ENCODE results near the gene BBC3.
"Not testable (repeated sequence)": the region's sequence is repeated elsewhere in the genome, so short reads cannot be mapped to it uniquely, and the experiment has no call there.

BBC3 gene, protein sequence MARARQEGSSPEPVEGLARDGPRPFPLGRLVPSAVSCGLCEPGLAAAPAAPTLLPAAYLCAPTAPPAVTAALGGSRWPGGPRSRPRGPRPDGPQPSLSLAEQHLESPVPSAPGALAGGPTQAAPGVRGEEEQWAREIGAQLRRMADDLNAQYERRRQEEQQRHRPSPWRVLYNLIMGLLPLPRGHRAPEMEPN

DNA sequence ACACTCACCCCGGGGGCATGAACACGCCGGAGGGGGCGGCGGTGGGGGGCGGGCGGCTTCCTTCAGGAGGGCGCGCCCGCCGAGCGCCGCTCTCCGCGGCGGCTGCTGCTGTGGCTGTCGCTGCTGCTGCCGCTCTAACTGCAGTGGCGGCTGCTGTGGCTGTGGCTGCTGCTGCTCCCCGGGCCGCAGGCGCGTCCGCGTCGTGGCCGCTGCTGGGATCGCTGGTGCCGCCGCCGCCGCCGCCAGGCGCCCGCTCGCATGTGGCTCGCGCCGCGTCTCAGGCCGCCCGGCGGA, at the start of gene BBC3:
Gene BBC3, minus strand, starts transcription at position 279 of the 294 bp plus-strand sequence. CDS start 2,768 bp downstream, outside the sequence.
- DNase-seq, result no peak

DNA sequence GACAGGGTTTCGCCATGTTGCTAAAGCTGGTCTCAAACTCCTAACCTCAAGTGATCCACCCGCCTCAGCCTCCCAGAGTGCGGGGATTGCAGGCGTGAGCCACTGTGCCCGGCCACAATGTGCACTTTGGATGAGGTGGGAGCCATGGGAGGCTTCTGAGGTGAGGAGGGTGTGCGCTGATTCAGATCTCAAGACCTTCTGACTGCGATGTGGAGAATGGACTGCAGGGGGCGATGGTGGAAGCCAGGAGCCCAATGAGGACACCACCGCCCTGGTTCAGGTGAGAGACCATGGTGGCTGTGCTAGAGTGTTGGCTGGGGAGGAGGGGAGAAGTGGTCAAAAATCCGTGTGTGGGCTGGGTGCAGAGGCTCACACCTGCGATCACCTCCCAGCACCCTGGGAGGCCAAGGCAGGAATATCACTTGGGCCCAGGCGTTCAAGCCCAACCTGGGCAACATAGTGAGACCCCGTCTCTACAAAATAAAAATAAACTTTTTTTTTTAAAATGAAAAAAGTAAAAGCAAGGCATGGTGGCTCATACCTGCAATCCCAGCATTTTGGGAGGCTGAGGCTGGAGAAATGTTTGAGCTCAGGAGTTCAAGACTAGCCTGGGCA, 49.3 kb upstream of the BBC3 start:
- DNase-seq, result peak; percentile 63

DNA sequence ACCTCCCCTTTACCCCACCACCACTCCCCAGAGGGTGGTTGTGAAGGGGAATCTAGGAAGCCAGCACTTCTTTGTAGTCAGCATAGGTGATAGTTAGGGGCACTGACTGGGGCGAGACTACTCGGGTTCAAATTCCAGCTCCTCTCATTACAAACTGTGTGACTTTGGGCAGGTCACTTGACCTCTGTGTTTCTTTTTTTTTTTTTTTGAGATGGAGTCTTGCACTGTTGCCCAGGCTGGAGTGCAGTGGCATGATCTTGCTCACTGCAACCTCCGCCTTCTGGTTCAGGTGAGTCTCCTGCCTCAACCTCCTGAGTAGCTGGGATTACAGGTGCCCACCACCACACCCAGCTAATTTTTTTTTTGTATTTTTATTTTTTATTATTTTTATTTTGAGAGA, 45.5 kb upstream of the BBC3 start:
- DNase-seq, result not testable (repeated sequence)

DNA sequence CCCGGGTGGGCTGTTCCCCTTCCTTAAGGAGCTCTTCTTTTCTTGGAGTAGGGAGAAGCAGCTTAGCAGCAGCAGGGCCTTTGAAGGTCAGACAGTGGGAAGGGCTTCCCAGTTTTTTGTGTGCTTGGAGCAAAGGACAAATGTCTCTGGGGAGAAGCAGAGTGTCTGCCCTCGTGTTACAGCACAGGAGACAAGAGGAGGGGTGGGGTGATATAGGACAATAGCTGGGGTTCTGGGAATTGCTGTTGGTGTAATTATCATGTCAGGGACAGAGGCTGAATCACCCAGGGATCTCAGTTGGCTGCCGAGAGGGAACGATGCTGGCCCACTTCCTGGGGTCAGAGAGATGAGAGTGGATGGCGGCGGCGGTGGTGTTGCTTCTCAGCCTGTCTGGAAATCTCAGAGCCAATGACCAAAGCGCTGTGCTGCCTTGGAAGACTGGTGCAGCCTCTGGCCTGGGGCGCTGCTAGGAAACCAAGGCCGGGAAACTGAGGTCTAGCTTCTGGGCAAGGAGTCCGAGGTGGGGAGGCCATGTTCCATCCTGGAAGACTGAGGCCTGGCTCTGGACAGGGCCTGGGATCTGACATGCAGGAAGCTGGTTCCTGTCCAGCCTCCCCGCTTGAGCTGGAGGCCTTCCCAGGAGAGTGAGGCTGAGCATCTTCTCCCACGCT, 44.9 kb upstream of the BBC3 start:
- DNase-seq, result no peak

DNA sequence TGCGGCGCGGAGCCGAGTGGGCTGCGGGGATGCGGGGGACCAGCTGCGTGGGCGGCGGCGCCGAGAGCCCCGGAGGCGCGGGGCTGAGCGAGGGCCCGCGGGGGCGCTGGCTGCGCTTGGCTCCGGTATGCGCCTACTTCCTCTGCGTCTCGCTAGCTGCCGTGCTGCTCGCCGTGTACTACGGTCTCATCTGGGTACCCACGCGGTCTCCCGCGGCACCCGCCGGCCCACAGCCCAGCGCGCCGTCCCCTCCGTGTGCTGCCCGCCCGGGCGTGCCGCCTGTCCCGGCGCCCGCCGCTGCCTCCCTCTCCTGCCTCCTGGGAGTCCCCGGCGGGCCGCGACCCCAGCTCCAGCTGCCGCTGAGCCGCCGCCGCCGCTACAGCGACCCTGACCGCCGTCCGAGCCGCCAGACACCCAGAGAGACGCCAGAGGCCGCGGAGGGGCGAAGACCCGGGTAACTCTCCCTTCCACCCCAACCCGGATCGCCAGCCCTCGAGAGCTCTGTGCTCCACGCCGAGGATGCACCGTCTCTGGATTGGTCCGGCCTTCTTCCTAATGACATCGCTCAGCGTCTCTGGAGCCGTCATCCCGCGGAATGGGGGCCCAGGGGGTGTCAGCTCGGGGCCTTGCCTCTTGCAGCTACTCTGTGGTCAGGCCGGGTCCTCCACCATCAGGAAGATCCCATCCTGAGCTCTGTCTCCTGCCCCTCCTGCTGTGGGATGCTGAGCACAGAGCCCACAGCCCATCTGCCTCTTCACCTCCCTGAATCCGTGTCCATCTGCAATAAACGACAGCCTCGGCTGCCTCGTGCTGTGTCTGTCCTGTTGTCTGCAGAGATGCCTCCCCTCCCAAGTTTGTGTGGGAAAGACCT, 44.1 kb upstream of the BBC3 start:
- DNase-seq, result no peak

DNA sequence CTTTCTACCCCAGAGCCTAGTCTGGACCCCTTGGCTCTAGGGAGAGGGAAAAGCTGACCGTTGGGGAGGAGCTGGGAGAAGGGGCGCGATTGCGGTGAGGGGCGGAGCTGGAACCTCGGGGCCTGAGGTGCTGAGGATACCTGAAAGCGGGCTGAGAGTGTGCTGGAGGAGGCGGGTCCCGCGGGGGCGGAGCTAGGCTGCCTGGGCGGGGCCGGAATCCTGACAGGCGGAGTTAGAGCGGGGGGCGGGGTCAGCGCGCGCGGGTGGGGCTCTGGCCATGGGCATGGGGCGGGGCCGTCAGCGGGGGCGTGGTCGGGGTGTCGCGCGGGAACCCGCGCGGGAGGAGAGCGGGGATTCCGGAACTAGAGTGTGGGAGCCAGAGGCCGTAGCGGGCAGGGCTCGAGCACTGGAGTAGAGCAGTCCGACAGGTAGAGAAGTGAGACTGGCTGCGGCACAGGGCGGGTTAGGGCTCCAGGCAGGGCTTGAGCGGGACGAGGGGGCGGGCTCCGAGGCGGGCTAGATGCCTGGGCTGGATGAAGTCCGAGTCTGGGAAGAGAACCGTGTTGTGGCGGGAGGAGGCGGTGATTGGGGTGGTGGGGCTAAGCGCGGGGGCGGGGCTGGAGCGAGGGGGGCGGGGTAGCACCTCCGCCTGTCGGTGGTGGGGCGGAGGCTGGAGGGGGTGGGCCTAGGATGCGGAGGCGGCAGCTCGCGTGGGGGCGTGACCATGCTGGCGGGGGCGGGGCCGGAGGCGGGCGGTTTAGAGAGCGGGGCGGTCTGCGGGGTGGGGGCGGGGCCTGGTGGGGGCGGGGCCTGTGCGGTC, 43.3 kb upstream of the BBC3 start, which contains the start of gene INAFM1:
Gene INAFM1, plus strand, starts transcription at position 815 of the 820 bp plus-strand sequence. CDS start 35 bp downstream, outside the sequence.
- DNase-seq, result peak; percentile 99

DNA sequence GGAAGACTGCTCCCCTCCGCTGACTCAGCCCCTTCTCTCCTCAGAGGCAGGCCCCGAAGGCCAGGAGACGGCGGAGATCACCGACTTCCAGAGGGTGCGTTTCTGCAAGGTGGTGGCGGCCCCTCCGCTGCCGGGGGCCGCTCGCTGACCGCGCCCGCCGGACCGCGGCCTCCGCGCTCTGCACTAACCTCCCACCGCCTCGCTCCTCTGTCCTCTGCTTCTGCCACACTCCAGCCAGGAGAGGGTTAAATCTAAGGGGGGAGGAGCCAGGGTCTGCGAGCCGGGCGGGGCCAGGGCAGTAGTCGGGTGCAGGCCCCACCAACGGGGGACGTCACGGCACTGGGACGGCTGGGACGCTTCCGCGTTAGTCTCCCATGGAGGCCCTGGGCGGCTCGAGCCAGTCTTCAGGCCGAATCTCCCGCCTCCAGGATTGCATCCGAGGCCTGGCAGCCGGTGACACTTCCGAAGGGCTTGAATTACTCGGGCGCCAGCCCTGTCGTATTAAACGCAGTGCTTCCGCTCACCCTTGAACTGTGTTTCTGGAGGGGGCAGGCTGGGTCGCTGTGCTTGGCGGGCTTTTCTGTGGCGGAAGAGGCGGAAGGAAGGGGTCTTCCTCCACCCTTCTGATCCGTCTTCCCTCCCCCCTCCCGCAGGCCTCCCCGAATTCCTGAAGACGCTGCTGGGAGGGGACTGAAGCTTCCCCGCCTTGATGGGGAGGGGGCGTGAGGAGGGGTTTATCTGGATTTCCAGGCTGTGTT, 42.5 kb upstream of the BBC3 start:
- DNase-seq, result peak; percentile 93

DNA sequence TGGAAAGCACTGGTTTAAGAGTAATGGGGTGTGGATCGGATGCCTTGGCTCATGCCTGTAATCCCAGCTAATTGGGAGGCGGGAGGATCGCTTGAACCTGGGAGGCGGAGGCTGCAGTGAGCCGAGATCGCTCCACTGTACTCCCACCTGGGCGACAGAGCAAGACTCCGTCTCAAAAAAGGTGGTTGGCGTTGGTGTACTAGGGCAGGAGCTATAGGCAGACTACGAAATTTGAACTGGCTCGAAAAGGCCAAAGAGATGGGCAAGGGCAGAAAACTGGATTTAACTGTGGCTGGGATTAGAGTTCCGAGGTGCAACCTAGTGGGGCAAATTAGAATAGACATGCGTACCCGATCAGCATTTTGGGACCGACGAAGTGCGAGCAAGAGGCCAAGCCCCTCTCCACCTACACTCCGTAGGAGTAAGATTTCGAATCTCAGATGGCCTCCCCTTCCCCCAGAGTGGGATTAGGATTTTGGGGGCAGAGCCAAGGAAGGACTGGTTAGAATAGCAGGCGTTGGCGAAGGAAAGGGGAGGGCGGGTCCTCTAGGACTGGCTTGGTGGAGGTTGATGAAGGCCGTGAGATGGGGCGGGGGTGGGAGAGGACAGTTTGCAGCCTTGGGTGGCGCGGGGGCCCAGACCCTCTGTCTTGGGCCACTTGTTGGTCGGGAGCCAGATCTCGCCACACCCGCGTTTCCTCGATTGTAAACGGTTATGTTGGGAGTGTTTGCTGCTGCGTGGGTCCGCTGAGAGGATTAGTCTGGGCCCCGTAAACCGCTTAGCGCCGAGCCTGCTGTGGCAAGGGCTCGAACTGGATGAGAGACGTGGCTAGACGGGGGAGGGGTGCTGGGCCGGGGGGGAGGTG, 41.7 kb upstream of the BBC3 start:
- DNase-seq, result no peak

DNA sequence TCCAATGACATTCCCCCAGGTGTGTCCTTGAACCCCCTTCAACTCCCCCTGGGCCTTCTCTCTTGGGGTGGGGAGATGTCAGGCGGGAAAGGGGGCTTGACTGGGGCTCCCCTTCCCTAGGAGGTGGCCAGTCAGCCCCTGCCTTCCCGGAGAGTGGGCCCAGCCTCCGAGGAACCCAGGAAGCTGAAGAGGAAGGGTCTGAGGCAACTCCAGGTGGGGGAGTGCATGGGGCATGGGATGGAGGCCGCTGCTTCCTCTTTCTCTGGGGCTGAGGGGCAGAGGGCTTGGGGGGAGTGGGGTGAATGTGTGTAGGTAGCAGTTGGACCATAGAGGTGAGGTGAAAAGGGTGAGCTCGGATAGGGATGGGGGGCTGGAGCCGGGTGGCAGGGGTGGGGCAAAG, 41.0 kb upstream of the BBC3 start:
- DNase-seq, result no peak

DNA sequence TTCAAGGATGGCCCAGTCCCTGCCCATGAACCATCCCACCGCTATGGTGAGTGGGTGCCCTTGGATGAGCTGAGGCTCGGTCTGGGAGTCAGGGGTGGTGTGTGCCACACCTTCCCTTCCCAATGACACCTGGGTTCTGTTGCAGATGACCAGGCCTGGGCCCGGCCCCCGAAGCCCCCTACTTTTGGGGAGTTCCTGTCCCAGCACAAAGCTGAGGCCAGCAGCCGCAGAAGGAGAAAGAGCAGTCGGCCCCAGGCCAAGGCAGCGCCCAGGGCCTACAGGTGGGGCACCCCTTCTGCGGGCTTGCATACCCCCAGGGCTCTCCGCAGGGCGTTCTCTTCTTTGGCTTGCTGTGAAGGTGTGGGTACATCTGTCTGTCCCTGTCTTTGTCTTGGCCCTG, 39.4 kb upstream of the BBC3 start:
- no peak for DNase-seq

DNA sequence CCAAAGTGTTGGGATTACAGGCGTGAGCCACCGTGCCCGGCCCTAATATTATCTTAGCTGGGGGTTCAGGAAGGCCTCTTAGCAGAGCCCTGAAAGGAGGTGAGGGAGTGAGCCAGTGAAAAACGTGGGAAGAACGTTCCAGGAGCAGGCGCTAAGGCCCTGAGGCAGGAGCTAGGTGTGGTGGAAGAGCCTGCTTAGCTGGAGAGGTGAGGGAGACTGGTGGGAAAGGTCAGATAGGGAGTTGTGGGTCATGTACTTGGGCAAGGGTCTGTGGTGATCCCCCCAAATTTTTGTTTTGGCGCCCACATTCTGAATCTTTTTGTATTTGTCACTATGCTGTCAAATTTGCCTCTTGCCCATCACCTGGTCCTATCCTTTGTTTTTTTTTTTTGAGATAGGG, 38.6 kb upstream of the BBC3 start:
- no peak for DNase-seq

DNA sequence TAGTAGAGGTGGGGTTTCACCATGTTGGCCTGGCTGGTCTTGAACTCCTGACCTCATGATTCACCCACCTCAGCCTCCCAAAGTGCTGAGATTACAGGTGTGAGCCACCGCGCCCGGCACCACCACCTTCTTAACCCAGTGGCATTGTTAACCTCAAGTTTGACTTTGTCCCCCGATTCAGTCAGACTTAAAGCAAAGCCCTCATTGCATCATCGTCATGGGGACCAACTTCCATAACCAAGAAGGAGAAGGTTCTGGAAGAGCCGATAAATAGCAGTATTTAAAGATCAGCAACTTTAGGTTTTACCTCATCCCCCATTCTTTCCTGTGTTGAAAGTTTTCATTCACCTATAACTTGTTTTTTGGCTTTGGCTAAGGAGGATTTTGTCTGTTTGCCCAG, 37.0 kb upstream of the BBC3 start:
- DNase-seq, result no peak

DNA sequence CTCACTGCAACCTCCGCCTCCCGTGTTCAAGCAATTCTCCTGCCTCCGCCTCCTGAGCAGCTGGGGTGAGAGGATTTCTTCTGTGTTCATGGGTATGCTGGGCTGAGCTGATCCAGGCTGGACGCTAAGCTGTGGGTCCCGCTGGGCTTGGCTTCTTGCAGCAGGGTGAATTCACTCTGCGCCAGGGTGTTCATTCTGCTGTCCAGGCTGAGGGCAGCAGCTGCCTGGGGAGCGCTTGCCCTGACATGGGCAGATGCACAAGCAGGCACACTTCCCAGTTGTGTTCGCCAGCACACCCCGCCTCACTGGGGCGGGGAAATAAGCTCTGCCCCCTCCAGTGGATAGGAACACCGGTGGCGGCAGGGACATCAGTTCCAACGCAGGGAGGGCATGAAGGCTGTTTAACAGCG, 36.4 kb upstream of the BBC3 start:
- no peak for DNase-seq

DNA sequence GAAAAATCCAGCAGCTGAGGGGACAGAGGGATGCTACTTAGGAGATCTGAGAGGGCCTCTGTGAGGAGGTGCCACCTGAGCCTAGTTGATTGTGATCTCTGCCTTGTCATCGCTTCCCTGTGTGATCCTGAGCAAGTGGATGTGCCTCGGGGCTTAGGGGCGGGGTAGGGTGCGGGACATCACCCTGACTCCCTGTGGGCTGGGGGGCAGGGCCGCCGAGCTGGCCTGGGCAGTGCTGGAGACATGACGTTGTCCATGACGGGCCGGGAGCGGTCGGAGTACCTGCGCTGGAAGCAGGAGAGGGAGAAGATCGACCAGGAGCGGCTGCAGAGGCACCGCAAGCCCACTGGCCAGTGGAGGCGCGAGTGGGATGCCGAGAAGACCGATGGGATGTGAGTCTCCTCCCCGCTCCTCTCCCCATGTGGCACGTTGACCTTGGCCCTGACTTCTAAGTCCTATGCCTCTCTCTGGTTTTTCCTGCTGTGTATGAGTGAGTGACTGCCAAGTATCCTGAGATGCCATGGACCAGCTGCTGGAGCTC, 35.5 kb upstream of the BBC3 start:
- DNase-seq, result no peak

DNA sequence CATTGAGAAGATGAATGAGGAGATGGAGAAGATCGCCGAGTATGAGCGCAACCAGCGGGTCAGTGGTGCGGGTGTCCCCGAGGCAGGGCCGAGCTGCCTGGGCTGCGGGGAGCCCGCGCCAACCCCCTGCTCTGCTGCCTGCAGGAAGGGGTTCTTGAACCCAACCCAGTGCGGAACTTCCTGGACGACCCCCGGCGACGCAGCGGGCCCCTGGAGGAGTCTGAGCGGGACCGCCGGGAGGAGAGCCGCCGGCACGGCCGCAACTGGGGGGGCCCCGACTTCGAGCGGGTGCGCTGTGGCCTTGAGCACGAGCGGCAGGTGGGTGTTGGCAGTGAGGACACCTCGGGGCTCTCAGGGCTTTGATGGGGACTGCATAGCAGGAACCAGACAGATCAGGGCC, 33.6 kb upstream of the BBC3 start:
- no peak for DNase-seq

DNA sequence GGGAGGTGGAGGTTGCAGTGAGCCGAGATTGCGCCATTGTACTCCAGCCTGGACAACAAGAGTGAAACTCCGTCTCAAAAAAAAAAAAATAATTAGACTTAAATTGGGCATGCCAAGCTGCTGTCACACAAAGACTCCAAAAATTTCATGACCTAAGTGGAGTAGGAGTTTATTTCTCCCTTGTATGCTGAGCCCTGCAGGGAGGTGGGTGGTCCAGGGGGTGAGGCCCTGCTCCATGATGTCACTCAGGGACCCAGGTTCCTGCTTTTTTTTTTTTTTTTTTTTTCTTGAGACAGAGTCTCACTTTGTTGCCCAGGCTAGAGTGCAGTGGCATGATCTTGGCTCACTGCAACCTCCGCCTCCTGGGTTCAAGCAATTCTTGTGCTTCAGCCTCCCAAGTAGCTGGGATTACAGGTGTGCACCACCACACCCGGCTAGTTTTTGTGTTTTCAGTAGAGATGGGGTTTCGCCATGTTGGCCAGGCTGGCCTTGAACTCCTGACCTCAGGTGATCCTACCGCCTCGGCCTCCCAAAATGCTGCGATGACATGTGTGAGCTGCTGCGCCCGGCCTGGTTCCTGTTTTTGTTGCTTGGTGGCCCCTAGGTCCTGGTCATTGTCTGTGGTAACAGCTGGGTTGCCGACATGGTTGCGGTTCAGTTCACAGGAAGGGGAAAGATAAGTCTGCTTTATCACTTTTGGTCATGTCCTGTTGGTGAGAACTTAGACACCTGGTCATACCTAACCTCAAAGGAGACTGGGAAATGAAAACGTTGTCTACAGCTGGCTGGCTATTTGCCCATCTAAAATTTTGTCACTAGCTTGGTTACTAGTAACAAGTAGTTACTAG, 31.2 kb upstream of the BBC3 start:
- DNase-seq, result not testable (repeated sequence)

DNA sequence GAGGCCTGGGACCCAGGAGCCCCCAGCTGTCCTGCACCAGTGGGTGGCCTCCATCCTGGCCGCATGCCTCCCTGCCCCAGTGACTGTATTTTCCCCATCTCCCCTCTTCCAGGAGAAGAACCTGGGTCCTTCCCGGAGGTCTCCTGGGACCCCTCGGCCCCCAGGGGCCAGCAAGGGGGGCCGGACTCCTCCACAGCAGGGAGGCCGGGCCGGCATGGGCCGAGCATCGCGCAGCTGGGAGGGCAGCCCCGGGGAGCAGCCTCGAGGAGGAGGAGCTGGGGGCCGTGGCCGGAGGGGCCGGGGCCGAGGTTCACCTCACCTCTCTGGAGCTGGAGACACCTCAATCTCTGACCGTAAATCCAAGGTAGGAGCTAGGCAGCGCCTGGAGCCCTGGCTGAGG, 29.5 kb upstream of the BBC3 start:
- DNase-seq, result no peak

DNA sequence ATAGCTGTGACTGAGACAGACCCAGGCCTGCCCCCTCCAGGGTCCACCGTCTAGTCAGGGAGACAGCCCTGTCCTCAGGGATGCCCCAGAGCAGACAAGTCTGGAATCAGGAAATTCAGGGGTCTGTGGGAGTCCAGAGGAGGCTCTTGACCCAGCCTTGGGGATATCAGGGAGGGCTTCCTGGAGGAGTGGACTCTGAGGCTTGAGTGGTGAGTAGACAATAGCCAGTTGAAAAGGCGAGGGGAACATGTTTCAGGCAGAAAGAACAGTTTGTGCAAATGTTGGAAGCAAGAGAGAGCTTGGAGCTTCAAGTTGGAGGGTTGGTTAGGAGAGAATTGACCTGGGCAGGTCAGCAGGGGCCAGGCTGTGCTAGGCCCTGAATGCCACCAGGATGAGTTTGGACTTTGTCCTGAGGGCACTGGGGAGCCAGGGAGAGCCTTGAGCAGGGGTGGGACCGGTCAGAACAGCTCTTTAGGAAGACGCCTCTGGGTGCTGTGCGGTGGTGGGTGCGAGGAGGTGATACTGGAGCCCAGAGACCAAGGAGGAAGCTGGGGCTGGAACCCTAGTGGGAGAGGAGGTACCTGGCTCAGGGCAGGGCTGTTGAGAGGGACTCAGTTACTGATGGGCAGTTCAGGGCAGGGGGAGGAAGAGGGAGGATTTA, 28.0 kb upstream of the BBC3 start:
- DNase-seq, result no peak

DNA sequence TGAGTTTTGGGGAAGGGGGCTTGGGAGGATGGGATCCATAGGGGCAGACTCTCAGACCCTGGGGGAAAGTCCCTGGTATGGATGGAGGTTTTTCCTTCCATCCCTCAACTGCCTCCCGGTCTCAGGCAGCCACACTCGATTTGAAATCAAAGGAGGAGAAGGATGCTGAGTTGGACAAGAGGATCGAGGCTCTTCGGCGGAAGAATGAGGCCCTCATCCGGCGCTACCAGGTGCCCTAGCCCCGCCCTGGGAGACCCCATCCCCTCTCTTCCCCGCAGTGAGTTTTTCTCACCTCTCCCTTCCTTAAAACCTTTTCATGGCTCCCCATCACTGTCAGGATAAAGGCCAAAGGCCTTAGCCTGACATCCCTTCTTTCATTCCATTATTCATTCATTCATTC, 27.4 kb upstream of the BBC3 start:
- DNase-seq, result no peak

All from CD4-positive, alpha-beta T cell treated with Interleukin-6 for 4 hours (primary cell).